Measurements from ENCODE around the gene CASKIN1.
A peak's percentile ranks its signal among the peaks of the same experiment; 100 is the strongest.

DNA sequence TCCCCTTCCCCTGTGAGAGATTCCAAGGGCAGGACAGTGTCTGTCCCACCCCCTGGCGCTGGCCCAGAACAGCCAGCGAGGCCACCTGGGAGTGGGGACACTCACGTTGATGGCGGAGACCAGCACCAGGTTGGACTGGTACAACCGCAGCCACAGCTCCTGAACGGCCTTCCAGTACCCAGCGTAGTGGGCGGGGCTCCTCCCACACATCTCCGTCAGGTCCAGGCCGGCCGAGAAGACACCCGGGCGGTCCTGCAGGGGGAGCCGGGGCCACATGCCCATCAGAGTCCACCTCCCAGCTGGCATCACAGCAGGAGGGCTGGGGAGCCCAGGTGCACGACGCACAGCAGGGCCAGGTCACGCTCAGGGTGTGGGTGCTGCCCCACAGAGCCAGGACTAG lies 47.9 kb upstream of the CASKIN1 start:
- TF ChIP-seq, protein P1, sequence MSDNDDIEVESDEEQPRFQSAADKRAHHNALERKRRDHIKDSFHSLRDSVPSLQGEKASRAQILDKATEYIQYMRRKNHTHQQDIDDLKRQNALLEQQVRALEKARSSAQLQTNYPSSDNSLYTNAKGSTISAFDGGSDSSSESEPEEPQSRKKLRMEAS (IDR thresholded peaks at IDR 0.05): no peak
- TF ChIP-seq USF1 (IDR thresholded peaks at IDR 0.05): no peak
- no peak for TF ChIP-seq FOXM1 (IDR thresholded peaks at IDR 0.05; ENCODE audit: borderline replicate concordance, low read depth)
- TF ChIP-seq RAD21 (IDR thresholded peaks at IDR 0.05; ENCODE audit: low read depth): 0 out of 2 replicates have a peak, but pooled peaks have one; percentile 4
- TF ChIP-seq TAF1 (IDR thresholded peaks at IDR 0.05; ENCODE audit: low read depth): no peak
- no peak for TF ChIP-seq EP300 (IDR thresholded peaks at IDR 0.05; ENCODE audit: borderline replicate concordance)
- TF ChIP-seq ZBTB7A (IDR thresholded peaks at IDR 0.05; ENCODE audit: low read depth): no peak

Data from Ishikawa (cell line).